Measurements from ENCODE around the gene SMYD2.

Gene SMYD2

GRCh38 chr1:214327514-214327913, 46.6 kb downstream of the SMYD2 start:
- no peak for DNase-seq (ENCODE audit: extremely low read depth in 1 of 2, low read depth in 1 of 2)

GRCh38 chr1:214328770-214329469, 48.0 kb downstream of the SMYD2 start:
- peak; percentile 27 to 59 for DNase-seq (ENCODE audit: extremely low read depth in 1 of 2, low read depth in 1 of 2)

- DNase-seq (ENCODE audit: extremely low read depth in 1 of 2, low read depth in 1 of 2), result no peak
These were observed 48.7 kb downstream of the SMYD2 start for GRCh38 chr1:214329470-214330220.

- no peak for DNase-seq (ENCODE audit: extremely low read depth in 1 of 2, low read depth in 1 of 2)
These were observed 49.3 kb downstream of the SMYD2 start for GRCh38 chr1:214330222-214330621.

- DNase-seq (ENCODE audit: extremely low read depth in 1 of 2, low read depth in 1 of 2), result no peak
These were observed 49.8 kb downstream of the SMYD2 start for GRCh38 chr1:214330715-214331114.

- no peak for DNase-seq (ENCODE audit: extremely low read depth in 1 of 2, low read depth in 1 of 2)
These were observed 50.2 kb downstream of the SMYD2 start for GRCh38 chr1:214331180-214331579.

GRCh38 chr1:214331827-214332423, 51.0 kb downstream of the SMYD2 start:
- DNase-seq (ENCODE audit: extremely low read depth in 1 of 2, low read depth in 1 of 2), result peak; percentile 20 to 22

GRCh38 chr1:214332946-214333798, 52.2 kb downstream of the SMYD2 start:
- peak in 1 of 2 donors; percentile 15 for DNase-seq (ENCODE audit: extremely low read depth in 1 of 2, low read depth in 1 of 2)

- no peak for DNase-seq (ENCODE audit: extremely low read depth in 1 of 2, low read depth in 1 of 2)
These were observed 54.6 kb downstream of the SMYD2 start for GRCh38 chr1:214335567-214335966.

- DNase-seq (ENCODE audit: extremely low read depth in 1 of 2, low read depth in 1 of 2), result no peak
These were observed 56.1 kb downstream of the SMYD2 start for GRCh38 chr1:214337015-214337414.

- no peak for DNase-seq (ENCODE audit: extremely low read depth in 1 of 2, low read depth in 1 of 2)
These were observed 56.6 kb downstream of the SMYD2 start for GRCh38 chr1:214337511-214337910.

GRCh38 chr1:214338212-214338611, 57.3 kb downstream of the SMYD2 start:
- DNase-seq (ENCODE audit: extremely low read depth in 1 of 2, low read depth in 1 of 2), result no peak

- DNase-seq (ENCODE audit: extremely low read depth in 1 of 2, low read depth in 1 of 2), result no peak
These were observed 60.5 kb downstream of the SMYD2 start for GRCh38 chr1:214341459-214341858.

- DNase-seq (ENCODE audit: extremely low read depth in 1 of 2, low read depth in 1 of 2), result no peak
These were observed 61.0 kb downstream of the SMYD2 start for GRCh38 chr1:214341932-214342331.

- no peak for DNase-seq (ENCODE audit: extremely low read depth in 1 of 2, low read depth in 1 of 2)
These were observed 61.6 kb downstream of the SMYD2 start for GRCh38 chr1:214342525-214342924.

- no peak for DNase-seq (ENCODE audit: extremely low read depth in 1 of 2, low read depth in 1 of 2)
These were observed 63.9 kb downstream of the SMYD2 start for GRCh38 chr1:214344897-214345296.

- DNase-seq (ENCODE audit: extremely low read depth in 1 of 2, low read depth in 1 of 2), result no peak
These were observed 68.0 kb downstream of the SMYD2 start for GRCh38 chr1:214349008-214349407.

- DNase-seq (ENCODE audit: extremely low read depth in 1 of 2, low read depth in 1 of 2), result no peak
These were observed 68.8 kb downstream of the SMYD2 start for GRCh38 chr1:214349781-214350180.

- DNase-seq (ENCODE audit: extremely low read depth in 1 of 2, low read depth in 1 of 2), result no peak
These were observed 70.8 kb downstream of the SMYD2 start for GRCh38 chr1:214351551-214352277.

- DNase-seq (ENCODE audit: extremely low read depth in 1 of 2, low read depth in 1 of 2), result no peak
These were observed 71.9 kb downstream of the SMYD2 start for GRCh38 chr1:214352838-214353237.
